Measurements from ENCODE around the gene HDAC8.
"Not testable (repeated sequence)": the region's sequence is repeated elsewhere in the genome, so short reads cannot be mapped to it uniquely, and the experiment has no call there.

Gene HDAC8

GRCh38 chrX:72532366-72532765 lies 40.3 kb downstream of the HDAC8 start:
- no peak for DNase-seq (ENCODE audit: low read depth)
- no peak for TF ChIP-seq CTCF (IDR thresholded peaks at IDR 0.05; ENCODE audit: control insufficient read depth, insufficient read depth, low read depth, low read length, missing control alignments)
- H3K4me3 ChIP-seq (ENCODE audit: control insufficient read depth, low read depth, low read length), result no peak overlapping the region

GRCh38 chrX:72526534-72527508 lies 45.8 kb downstream of the HDAC8 start:
- no peak for TF ChIP-seq CTCF (IDR thresholded peaks at IDR 0.05; ENCODE audit: control insufficient read depth, insufficient read depth, low read depth, low read length, missing control alignments)
- no peak overlapping the region for H3K4me3 ChIP-seq (ENCODE audit: control insufficient read depth, low read depth, low read length)
- no peak for DNase-seq (ENCODE audit: low read depth)

GRCh38 chrX:72498782-72499181 lies 73.9 kb downstream of the HDAC8 start:
- DNase-seq (ENCODE audit: low read depth), result no peak
- TF ChIP-seq CTCF (IDR thresholded peaks at IDR 0.05; ENCODE audit: control insufficient read depth, insufficient read depth, low read depth, low read length, missing control alignments), result no peak
- no peak overlapping the region for H3K4me3 ChIP-seq (ENCODE audit: control insufficient read depth, low read depth, low read length)

GRCh38 chrX:72495046-72495445 lies 77.6 kb downstream of the HDAC8 start:
- no peak for DNase-seq (ENCODE audit: low read depth)
- no peak overlapping the region for H3K4me3 ChIP-seq (ENCODE audit: control insufficient read depth, low read depth, low read length)
- no peak for TF ChIP-seq CTCF (IDR thresholded peaks at IDR 0.05; ENCODE audit: control insufficient read depth, insufficient read depth, low read depth, low read length, missing control alignments)

GRCh38 chrX:72492499-72492898 lies 80.1 kb downstream of the HDAC8 start:
- no peak for DNase-seq (ENCODE audit: low read depth)
- no peak for TF ChIP-seq CTCF (IDR thresholded peaks at IDR 0.05; ENCODE audit: control insufficient read depth, insufficient read depth, low read depth, low read length, missing control alignments)
- no peak overlapping the region for H3K4me3 ChIP-seq (ENCODE audit: control insufficient read depth, low read depth, low read length)

- H3K4me3 ChIP-seq (ENCODE audit: control insufficient read depth, low read depth, low read length); DNase-seq (ENCODE audit: low read depth): not testable (repeated sequence)
These were observed 82.4 kb downstream of the HDAC8 start for GRCh38 chrX:72490221-72490620.

GRCh38 chrX:72487661-72488060 lies 85.0 kb downstream of the HDAC8 start:
- DNase-seq (ENCODE audit: low read depth), result no peak
- TF ChIP-seq CTCF (IDR thresholded peaks at IDR 0.05; ENCODE audit: control insufficient read depth, insufficient read depth, low read depth, low read length, missing control alignments), result no peak

More at GRCh38 chrX:72487661-72488060, 85.0 kb downstream of the HDAC8 start:
- no peak overlapping the region for H3K4me3 ChIP-seq (ENCODE audit: control insufficient read depth, low read depth, low read length)

Measured in AG09309 (cell line).